K562 (cell line): ENCODE results near the gene CCAR1. TPM values are rescaled to one million over a fixed set of nuclear protein-coding genes. Genes with fewer than 3 reads are reported as not detected.

Source experiments
- BRCA1 ChIP-seq, 2 experiments: fragments of 450-650 bp in 1 of 2; sonication (generic) in 1 of 2; formaldehyde crosslinking in 1 of 2; IDR thresholded peaks; 2 replicates each; pipeline versions ENCODE4 v1.5.0 to v1.6.1; 2017 to 2020; ENCODE audit warnings: mild to moderate bottlenecking in 1 of 2, missing genetic modification reagents in 1 of 2
- FIP1L1 ChIP-seq: fragments of 200-400 bp; formaldehyde crosslinking; IDR thresholded peaks from 2 replicates; pipeline ENCODE4 v1.6.1; 2018; ENCODE audit warnings: mild to moderate bottlenecking, low read depth, low read length; ENCODE audit not compliant: poor library complexity, severe bottlenecking
- FOXK2 ChIP-seq, 2 experiments: fragments of 450-650 bp; IDR thresholded peaks in 1 of 2; conservative IDR thresholded peaks in 1 of 2; 2 replicates each; pipeline ENCODE4 v1.6.1; 2016; ENCODE audit warnings: low read depth in 2 of 2, mild to moderate bottlenecking in 1 of 2
- HMGXB4 ChIP-seq: sonication (generic); formaldehyde crosslinking; IDR thresholded peaks from 2 replicates; pipeline ENCODE4 v1.8.1; 2023; ENCODE audit warnings: mild to moderate bottlenecking, missing genetic modification reagents
- MTA2 ChIP-seq: fragments of 450-650 bp; IDR thresholded peaks from 2 replicates; pipeline ENCODE4 v1.6.1; 2016; ENCODE audit warnings: low read depth
- NCOR1 ChIP-seq: fragments of 450-650 bp; IDR thresholded peaks from 2 replicates; pipeline ENCODE4 v1.6.1; 2016; ENCODE audit warnings: mild to moderate bottlenecking, moderate library complexity
- NR2C1 ChIP-seq, 2 experiments: fragments of 450-650 bp; IDR thresholded peaks; 2 replicates each; pipeline ENCODE4 v1.6.1; 2017; ENCODE audit warnings: mild to moderate bottlenecking in 2 of 2, antibody characterized with exemption in 1 of 2, inconsistent platforms in 1 of 2, missing compliant biosample characterization in 1 of 2, missing genetic modification characterization in 1 of 2
- SRSF3 ChIP-seq: fragments of 200-400 bp; formaldehyde crosslinking; IDR thresholded peaks from 2 replicates; pipeline ENCODE4 v1.6.1; 2016; ENCODE audit warnings: mild to moderate bottlenecking, low read length, moderate library complexity; ENCODE audit not compliant: insufficient read depth
- TAF1 ChIP-seq: IDR thresholded peaks from 2 replicates; pipeline ENCODE4 v1.6.1; 2011; ENCODE audit warnings: mild to moderate bottlenecking, low read length, moderate library complexity; ENCODE audit not compliant: insufficient read depth, control insufficient read depth, severe bottlenecking; ENCODE audit errors: extremely low read depth
- ZFP36 ChIP-seq: fragments of 150-350 bp; IDR thresholded peaks from 2 replicates; pipeline ENCODE4 v1.6.1; 2018; ENCODE audit warnings: low read length, low read depth; ENCODE audit not compliant: partially characterized antibody
- ZKSCAN8 ChIP-seq: fragments of 200-800 bp; sonication (Bioruptor generic); IDR thresholded peaks from 2 replicates; pipeline ENCODE4 v1.6.1; 2016; ENCODE audit warnings: missing genetic modification characterization, missing compliant biosample characterization
- ZNF583 ChIP-seq: fragments of 250-450 bp; sonication (Bioruptor Pico); IDR thresholded peaks from 2 replicates; pipeline ENCODE4 v1.4.0; 2020
- ZNF609 ChIP-seq: sonication (generic); formaldehyde crosslinking; IDR thresholded peaks from 2 replicates; pipeline ENCODE4 v1.8.1; 2023; ENCODE audit warnings: missing genetic modification reagents, mild to moderate bottlenecking, borderline replicate concordance
- polyA plus RNA-seq, 8 experiments: library from polyadenylated mRNA; depleted of rRNA in 4 of 8; stranded (reverse) in 5 of 8; unstranded in 3 of 8; fragments of >200 nt; fragmentation: Nextera tagmentation in 2 of 8; fragmentation: Illumina TruSeq in 1 of 8; extraction: Ambion mirVana in 2 of 8; extraction: Trizol in 1 of 8; gene quantifications; 2 replicates each; pipeline versions ENCODE4 v1.2.1 to v1.2.3, GENCODE V29; 2011 to 2014; ENCODE audit warnings: inconsistent platforms in 1 of 8, missing spikeins in 1 of 8
- total RNA-seq, 7 experiments: library from RNA; depleted of rRNA in 6 of 7; stranded (reverse); fragments of >200 nt in 6 of 7; fragmentation: Illumina TruSeq in 2 of 7; extraction: Trizol in 2 of 7; gene quantifications; 2 replicates each; pipeline versions ENCODE4 v1.2.1 to v1.2.3, GENCODE V29; 2011 to 2021; ENCODE audit warnings: low replicate concordance in 1 of 7
- TF ChIP-seq, protein P1 (sequence below): sonication (generic); formaldehyde crosslinking; IDR thresholded peaks from 2 replicates; pipeline ENCODE4 v1.8.0; 2023; ENCODE audit warnings: mild to moderate bottlenecking, missing genetic modification reagents
- TF ChIP-seq, protein P2 (sequence below): fragments of 250-450 bp; sonication (Bioruptor Pico); IDR thresholded peaks from 2 replicates; pipeline ENCODE4 v1.8.0; 2022; ENCODE audit warnings: inconsistent platforms

CCAR1 gene
- total and polyA plus RNA-seq, 9 of the 15 experiments (the other 6 are each of a cell fraction or from before 2014, with no cell fraction given), result 44.8 to 173 (median 111) TPM

GRCh38 chr10:68720793-68721672, at the start of gene CCAR1 (continued):
- TF ChIP-seq ZNF609 (CRISPR knock-in tag), result no peak
- no peak for TF ChIP-seq ZNF583 (CRISPR knock-in tag)
- TF ChIP-seq FIP1L1, result peak; percentile 86
- TF ChIP-seq SRSF3, result peak; percentile 96
- TF ChIP-seq NCOR1, result peak; percentile 36; the same call in 1 of the 2 replicates
- TF ChIP-seq NR2C1 (IDR thresholded peaks at IDR 0.05), result peak; percentile 68; the same call in 1 of the 2 replicates
- peak; percentile 69 for TF ChIP-seq NR2C1 (tag; IDR thresholded peaks at IDR 0.05)
- TF ChIP-seq FOXK2 (conservative IDR thresholded peaks at IDR 0.05 in 1 of 2, IDR thresholded peaks at IDR 0.05 in 1 of 2; ENCODE audit: low read depth in 2 of 2), result peak; percentile 72 to 90; a peak in 3 of 4 replicates
- 0 out of 2 replicates have a peak, but pooled peaks have one; percentile 67 for TF ChIP-seq HMGXB4 (CRISPR knock-in tag)
- peak; percentile 71 for TF ChIP-seq ZFP36
- TF ChIP-seq BRCA1 (IDR thresholded peaks at IDR 0.05), result no peak
- 0 out of 2 replicates have a peak, but pooled peaks have one; percentile 46 for TF ChIP-seq BRCA1 (CRISPR knock-in tag; IDR thresholded peaks at IDR 0.05)
- TF ChIP-seq ZKSCAN8 (CRISPR knock-in tag), result peak; percentile 75
- TF ChIP-seq, protein P1, sequence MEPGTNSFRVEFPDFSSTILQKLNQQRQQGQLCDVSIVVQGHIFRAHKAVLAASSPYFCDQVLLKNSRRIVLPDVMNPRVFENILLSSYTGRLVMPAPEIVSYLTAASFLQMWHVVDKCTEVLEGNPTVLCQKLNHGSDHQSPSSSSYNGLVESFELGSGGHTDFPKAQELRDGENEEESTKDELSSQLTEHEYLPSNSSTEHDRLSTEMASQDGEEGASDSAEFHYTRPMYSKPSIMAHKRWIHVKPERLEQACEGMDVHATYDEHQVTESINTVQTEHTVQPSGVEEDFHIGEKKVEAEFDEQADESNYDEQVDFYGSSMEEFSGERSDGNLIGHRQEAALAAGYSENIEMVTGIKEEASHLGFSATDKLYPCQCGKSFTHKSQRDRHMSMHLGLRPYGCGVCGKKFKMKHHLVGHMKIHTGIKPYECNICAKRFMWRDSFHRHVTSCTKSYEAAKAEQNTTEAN (CRISPR knock-in tag), result 0 out of 2 replicates have a peak, but pooled peaks have one; percentile 79
- TF ChIP-seq TAF1, result peak; percentile 90
- no peak for TF ChIP-seq MTA2
- TF ChIP-seq, protein P2, sequence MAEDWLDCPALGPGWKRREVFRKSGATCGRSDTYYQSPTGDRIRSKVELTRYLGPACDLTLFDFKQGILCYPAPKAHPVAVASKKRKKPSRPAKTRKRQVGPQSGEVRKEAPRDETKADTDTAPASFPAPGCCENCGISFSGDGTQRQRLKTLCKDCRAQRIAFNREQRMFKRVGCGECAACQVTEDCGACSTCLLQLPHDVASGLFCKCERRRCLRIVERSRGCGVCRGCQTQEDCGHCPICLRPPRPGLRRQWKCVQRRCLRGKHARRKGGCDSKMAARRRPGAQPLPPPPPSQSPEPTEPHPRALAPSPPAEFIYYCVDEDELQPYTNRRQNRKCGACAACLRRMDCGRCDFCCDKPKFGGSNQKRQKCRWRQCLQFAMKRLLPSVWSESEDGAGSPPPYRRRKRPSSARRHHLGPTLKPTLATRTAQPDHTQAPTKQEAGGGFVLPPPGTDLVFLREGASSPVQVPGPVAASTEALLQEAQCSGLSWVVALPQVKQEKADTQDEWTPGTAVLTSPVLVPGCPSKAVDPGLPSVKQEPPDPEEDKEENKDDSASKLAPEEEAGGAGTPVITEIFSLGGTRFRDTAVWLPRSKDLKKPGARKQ (CRISPR knock-in tag), result no peak
